GM12872 (cell line): Measurements from ENCODE around the gene ALAD.

Experiments used
- CTCF ChIP-seq: IDR thresholded peaks from 3 replicates; pipeline ENCODE4 v1.5.1; 2011; ENCODE audit warnings: low read depth, mild to moderate bottlenecking, low read length, moderate library complexity; ENCODE audit not compliant: insufficient read depth

ALAD gene

GRCh38 chr9:113352006-113352405 lies 49.1 kb downstream of the ALAD start:
- TF ChIP-seq CTCF = no peak

GRCh38 chr9:113350937-113351336 lies 50.1 kb downstream of the ALAD start:
- no peak for TF ChIP-seq CTCF

GRCh38 chr9:113350107-113350661 lies 50.9 kb downstream of the ALAD start:
- no peak for TF ChIP-seq CTCF

- no peak for TF ChIP-seq CTCF
Measured at GRCh38 chr9:113349445-113350094, 51.5 kb downstream of the ALAD start, which contains the start of gene BSPRY. Gene BSPRY (plus strand): TSS chr9:113349541. CDS start chr9:113349580, 39 bp downstream.

- no peak for TF ChIP-seq CTCF
Measured at GRCh38 chr9:113349066-113349444, 52.0 kb downstream of the ALAD start.

GRCh38 chr9:113348437-113348836 lies 52.6 kb downstream of the ALAD start:
- no peak for TF ChIP-seq CTCF

- no peak for TF ChIP-seq CTCF
Measured at GRCh38 chr9:113345671-113346070, 55.4 kb downstream of the ALAD start.
